ENCODE data around the gene SH2D6.
"Not testable (repeated sequence)": the region's sequence is repeated elsewhere in the genome, so short reads cannot be mapped to it uniquely, and the experiment has no call there.

The SH2D6 gene

GRCh38 chr2:85418132-85419008 lies at the start of gene SH2D6:
Gene SH2D6 (plus strand): TSS chr2:85418714. CDS start chr2:85429466, 10,752 bp downstream.
- peak; percentile 80 for DNase-seq

- DNase-seq, result no peak
These were observed 49.6 kb upstream of the SH2D6 start for GRCh38 chr2:85368921-85369320.

- DNase-seq, result no peak
These were observed 49.0 kb upstream of the SH2D6 start for GRCh38 chr2:85369500-85369899.

GRCh38 chr2:85371045-85371444 lies 47.5 kb upstream of the SH2D6 start:
- no peak for DNase-seq

DNA sequence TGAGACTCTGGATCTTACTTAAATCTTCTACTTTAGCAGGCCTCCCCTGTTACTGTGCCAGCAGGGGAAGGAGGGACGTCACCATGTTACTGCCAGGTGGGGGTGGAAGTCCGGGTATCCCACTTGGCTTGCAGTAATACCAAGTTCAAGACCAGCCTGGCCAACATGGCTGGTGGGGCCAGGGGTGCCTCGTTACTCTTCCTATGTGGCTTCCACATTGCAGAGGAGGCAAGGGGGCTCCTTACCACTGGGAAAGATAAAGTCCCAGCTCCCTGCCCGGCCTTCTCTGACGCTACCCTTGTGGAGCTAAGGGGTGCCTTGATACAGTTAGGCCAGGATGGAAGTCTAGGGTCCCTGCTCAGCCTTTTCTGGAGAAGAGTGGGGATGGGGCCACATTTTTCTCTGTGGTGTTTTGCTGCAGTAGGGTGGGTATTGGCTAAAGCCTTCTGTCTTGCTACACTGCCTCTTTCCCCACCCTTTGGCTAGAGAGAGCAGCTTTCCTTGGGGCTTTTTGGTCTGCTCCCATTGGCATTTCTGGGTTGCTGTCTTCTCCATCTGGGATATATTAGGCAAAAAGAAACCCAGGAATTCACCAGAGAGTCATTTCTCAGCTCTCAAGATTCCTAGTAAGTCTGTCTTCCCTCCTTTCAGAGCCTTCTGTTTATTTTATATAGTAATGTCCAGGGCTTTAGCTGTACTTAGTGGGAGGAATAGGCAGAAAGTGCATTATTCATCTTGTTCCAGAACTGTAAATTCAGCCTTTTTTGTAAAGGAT lies 42.0 kb upstream of the SH2D6 start:
- DNase-seq, result no peak

- no peak for DNase-seq
These were observed 41.4 kb upstream of the SH2D6 start for GRCh38 chr2:85377083-85377482.

- no peak for DNase-seq
These were observed 40.3 kb upstream of the SH2D6 start for GRCh38 chr2:85378257-85378656.

GRCh38 chr2:85380048-85380447 lies 38.5 kb upstream of the SH2D6 start:
- no peak for DNase-seq

DNA sequence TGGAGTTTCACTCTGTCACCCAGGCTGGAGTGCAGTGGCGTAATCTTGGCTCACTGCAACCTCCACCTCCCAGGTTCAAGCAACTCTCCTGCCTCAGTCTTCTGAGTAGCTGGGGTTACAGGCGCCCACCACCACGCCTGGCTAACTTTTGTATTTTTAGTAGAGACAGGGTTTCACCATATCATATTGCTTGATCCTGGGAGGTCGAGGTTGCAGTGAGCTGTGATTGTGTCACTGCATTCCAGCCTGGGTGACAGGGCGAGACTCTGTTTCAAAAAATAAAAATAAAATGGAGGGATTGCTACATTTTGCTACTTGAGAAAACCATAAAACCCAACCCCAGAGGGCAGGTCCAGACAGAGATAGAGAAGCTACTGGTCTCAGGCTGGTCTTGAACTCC lies 35.4 kb upstream of the SH2D6 start:
- DNase-seq, result not testable (repeated sequence)

DNA sequence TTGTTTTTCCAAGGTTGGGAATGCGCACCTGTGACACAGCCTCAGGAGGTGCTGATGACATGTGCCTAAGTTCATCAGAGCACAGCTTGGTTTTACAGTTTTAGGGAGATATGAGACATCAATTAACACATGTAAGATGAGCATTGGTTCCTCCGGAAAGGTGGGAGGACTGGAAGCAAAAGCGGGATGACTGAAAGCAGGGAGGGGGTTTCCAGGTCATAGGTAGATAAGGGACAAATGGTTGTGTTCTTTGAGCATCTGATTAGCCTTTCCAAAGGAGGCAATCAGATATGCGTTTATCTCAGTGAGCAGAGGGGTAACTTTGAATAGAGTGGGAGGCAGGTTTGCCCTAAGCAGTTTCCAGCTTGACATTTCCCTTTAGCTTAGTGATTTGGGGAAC lies 34.7 kb upstream of the SH2D6 start:
- no peak for DNase-seq

DNA sequence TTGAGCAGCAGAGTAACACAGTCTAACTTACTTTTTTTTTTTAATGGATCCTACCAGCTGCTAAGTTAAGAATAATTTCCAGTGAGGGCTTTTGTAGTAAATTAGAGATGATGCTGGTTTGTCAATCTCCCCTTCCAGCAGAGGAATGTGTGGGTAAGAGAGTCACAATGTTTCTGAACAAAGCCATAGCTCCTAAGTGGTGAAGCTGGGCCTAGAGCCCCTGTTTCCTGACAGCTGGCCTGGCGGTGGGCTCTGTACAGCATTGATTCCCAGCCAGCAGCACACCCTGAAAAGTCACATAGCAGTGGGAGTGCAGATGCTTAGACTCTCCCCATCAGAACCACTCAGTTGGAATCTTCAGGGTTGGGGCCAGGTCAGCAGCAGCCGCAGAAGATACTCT lies 32.8 kb upstream of the SH2D6 start:
- no peak for DNase-seq

- DNase-seq, result no peak
These were observed 30.8 kb upstream of the SH2D6 start for GRCh38 chr2:85387754-85388153.

DNA sequence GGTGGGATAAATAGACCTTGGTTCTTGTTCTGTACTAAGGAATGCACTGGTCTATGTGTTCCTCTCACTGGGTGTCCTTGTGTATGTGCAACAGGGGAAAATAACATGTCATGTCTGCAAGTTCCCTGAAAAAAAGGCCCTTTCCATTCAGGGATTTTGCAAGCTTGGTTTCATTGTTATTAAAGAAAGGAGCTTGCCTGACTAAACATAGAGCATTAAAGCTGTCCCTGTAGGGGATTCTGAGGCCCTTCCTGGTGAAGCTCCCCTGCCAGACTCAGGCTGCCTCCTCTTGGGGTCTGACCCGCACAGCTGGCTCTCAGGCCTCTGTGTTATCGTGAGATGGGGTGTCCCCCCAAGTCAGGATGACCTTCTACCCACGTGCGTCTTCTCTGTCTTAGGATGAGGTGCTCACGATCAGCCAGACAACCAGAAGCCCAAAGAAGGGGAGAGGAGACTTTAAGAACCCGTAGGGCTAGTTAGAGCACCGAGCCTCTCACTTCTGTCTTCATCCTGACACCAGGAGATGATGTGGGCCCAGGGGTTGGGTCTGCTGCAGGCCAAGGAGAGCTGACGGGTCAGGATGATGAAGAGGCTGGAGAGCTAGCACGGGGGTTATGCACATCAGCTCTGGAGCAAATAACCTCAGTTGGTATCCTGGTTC lies 29.5 kb upstream of the SH2D6 start:
- DNase-seq, result no peak

DNA sequence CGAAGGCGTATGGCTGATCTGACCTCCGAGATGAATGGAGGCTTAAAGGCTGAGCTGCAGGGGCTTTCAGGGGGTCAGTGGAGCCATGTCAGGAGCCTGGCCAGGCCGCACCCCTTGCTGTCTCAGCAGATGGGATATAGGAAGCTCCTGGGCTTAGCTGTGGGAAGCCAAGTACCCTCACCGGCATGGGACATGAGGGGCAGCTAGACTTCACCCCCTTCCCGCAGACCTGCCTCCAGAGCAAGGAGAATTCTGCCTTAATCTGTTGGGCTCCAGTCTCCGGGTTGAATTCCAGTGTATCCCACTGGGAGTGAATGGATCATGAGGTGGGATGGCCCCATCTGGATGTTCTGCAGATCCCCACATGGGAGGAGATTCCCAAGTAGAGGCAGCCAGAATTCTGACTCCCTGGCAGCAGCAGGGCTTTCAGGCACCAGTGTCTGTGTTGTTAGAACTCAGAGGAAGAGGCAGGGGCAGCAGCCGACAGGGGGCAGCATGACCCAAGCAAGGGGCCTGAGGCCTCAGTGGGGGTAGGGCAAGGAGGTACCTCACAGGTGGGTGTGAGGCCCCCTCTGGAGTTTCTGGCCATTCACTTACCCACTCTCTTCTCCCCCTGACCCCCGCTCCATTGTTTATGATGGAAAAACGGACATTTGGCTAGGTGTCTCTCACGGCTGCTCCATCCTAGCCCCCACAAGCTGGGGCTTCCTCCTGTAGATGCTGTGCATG lies 27.4 kb upstream of the SH2D6 start:
- DNase-seq, result peak; percentile 65 to 75

DNA sequence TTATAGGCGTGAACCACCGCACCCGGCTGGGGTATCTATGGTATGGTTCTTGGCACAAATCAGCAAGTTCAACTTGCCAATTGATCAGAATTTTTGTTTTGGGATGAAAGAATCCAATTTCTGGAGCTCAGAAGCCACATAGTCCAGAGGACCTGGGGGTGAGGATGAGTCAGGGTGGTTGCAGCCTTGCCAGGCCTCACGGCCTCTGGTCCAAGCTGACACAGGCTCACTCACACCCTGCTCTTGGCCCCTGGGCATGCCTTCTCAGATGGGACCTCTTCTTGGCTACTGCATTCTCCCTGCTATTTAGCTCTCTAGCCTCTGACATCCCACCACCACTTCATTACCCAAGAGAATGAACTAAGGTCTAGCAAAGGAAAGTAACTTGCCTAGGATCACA lies 24.7 kb upstream of the SH2D6 start:
- DNase-seq, result no peak

DNA sequence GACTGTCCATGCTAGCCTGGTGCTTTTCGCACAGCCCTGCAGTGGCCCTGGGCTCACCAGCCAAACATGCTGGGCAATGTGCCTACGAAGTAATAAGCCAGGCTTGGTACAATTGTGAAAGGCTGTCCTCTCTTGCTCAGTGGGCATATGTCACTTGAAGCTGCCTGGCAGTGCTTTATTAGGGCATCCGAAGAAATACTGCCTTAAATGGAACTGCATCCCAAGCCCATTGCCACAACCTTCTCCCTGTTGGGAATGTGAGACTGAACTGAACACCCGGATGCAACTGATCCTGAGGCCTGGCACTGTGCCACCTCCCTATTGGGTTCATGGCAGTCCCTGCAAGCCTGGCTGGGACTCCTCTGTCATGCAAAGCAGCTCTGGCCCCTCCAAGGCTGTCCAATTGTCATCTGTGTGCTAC lies 24.2 kb upstream of the SH2D6 start:
- no peak for DNase-seq

- no peak for DNase-seq
These were observed 23.5 kb upstream of the SH2D6 start for GRCh38 chr2:85394976-85395375.

GRCh38 chr2:85395912-85396475 lies 22.5 kb upstream of the SH2D6 start:
- no peak for DNase-seq

DNA sequence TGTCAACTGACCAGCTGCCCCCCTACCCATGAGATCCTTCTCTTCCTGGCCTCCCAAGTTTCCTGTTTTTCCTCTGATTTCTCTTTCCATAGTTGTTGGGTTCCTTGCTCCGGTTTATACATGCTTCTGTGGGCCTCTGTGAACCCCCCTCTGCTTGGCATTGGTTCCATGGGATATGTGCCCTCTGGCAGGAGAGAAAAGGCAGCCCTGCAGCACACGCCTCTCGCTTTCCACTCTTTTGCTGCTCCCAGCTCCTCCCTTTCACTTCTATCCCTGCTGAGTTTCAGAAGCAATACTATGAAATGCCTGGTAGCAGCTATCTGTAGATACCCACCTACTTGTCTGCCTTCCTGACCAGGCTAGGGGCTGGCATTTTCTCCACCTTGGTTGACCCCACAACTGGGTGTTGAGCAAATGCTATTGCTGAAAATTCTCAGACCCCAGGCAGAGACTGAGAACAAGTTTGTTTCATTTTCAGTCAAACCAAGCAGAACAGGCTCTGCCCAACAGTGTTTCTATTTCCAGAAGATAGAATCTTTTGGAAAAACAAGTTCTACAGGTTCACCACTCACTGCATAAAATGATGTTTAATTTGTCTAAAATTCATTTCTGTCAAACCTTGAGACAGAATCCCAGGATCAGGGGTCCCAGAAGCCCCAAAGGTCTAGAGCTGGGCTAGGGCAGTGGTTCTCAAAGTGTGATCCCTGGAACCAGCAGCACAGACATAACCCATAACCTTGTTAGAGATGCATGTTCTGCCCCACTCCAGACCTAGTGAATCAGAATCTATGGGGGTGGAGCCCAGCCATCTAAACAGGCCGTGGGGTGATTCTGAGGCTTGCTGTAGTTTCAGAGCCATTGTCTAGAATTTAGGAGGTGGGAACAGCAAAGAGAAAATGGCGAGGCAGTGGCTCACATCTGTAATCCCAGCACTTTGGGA lies 21.7 kb upstream of the SH2D6 start:
- no peak for DNase-seq

DNA sequence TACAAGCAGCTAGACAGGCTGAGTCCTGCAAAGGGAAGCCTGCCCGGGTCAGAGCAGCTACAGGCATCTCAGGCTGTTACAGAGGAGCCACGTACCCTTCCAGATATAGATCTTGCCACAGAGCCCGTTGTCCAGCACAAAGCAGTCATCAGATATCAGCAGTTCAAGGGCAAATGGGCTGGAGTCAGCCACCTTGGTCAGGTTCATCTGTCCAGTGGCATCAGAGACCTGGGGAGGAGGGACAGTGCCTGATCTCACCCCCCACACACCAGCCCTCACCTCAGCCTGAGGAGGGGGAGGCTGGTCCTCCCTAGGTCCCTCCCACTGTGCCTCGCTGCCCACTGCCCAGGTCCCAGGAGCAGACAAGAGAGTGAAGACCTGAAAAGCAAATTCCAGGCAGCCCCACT lies 20.6 kb upstream of the SH2D6 start:
- DNase-seq, result no peak

Data from stimulated activated CD4-positive, alpha-beta T cell treated with anti-CD3 and anti-CD28 coated beads, Interleukin-2, amount 100 ng/mL, for 48 hours (primary cell).